AG04450 (cell line): ENCODE results near the gene NPTX2. TPM values are rescaled to one million over a fixed set of nuclear protein-coding genes. Genes with fewer than 3 reads are reported as not detected.

ENCODE experiments used
- CTCF ChIA-PET: fragments of 300-600, 350-600 bp; formaldehyde crosslinking; extraction: SDS; loops from one replicate; lab custom pipeline; 2022; ENCODE audit warnings: antibody characterized with exemption, inconsistent platforms; lab: Charles Lee
- POLR2A ChIA-PET: fragments of 350-600 bp; formaldehyde crosslinking; extraction: SDS; loops from one replicate; lab custom pipeline; 2021; ENCODE audit warnings: antibody characterized with exemption, inconsistent platforms; lab: Yijun Ruan, JAX
- DNase-seq: peaks from one replicate; pipeline ENCODE4 v3.0.0-alpha.2; 2011; ENCODE audit warnings: low read depth, low spot score
- H3K27ac ChIP-seq: one replicate; pipeline ENCODE4 v1.5.1; 2012; ENCODE audit warnings: low read depth, low read length, control low read depth
- H3K27me3 ChIP-seq: one replicate; pipeline ENCODE4 v1.6.0; 2012; ENCODE audit warnings: low read length; ENCODE audit not compliant: control insufficient read depth, insufficient read depth
- H3K4me3 ChIP-seq: 2 replicates; pipeline ENCODE4 v1.5.1; 2011; ENCODE audit warnings: mild to moderate bottlenecking, low read depth, low read length, control low read depth
- H3K9me3 ChIP-seq: 2 replicates; pipeline ENCODE4 v1.5.1; 2012; ENCODE audit warnings: low read length; ENCODE audit not compliant: control insufficient read depth, insufficient read depth
- polyA plus RNA-seq: library from polyadenylated mRNA; depleted of rRNA; stranded (reverse); fragments of >200 nt; gene quantifications from 2 replicates; pipeline ENCODE4 v1.2.3, GENCODE V29; 2011
- TF ChIP-seq, protein P1 (sequence below): IDR thresholded peaks from 2 replicates; pipeline ENCODE4 v1.5.1; 2011; ENCODE audit warnings: low read depth, low read length, control low read depth, inconsistent platforms

Gene NPTX2
- polyA plus RNA-seq, 1 experiment, result 0.02 TPM

DNA sequence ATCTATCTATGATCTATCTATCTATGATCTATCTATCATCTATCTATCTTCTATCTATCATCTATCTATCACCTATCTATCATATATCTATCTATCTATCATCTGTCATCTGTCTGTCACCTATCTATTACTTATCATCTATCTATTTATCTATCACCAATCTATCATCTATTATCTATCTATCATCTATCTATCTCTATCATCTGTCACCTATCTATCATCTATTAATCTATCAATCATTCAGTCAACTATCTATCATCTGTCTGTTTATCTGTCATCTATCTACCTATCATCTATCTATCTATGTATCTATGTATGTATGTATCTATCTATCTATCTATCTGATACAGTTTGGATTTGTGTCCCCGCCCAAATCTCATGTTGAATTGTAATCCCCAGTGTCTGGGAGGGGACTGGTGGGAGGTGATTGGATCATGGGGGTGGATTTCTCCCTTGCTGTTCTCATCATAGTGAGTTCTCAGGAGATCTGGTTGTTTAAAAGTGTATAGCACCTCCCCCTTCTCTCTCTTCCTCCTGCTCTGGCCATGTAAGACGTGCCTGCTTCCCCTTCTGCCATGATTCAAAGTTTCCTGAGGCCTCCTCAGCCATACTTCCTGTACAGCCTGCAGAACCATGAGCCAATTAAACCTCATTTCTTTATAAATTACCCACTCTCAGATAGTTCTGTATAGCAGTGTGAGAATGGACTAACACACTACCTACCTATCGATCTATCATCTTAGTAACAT, 37.6 kb downstream of the NPTX2 start:
- H3K4me3 ChIP-seq, result no peak overlapping the region
- H3K27ac ChIP-seq, result no peak overlapping the region
- POLR2A ChIA-PET, result no interaction called here
- no peaks in the 10 kb centered on the region for H3K27me3 ChIP-seq
- DNase-seq, result no peak
- TF ChIP-seq, protein P1, sequence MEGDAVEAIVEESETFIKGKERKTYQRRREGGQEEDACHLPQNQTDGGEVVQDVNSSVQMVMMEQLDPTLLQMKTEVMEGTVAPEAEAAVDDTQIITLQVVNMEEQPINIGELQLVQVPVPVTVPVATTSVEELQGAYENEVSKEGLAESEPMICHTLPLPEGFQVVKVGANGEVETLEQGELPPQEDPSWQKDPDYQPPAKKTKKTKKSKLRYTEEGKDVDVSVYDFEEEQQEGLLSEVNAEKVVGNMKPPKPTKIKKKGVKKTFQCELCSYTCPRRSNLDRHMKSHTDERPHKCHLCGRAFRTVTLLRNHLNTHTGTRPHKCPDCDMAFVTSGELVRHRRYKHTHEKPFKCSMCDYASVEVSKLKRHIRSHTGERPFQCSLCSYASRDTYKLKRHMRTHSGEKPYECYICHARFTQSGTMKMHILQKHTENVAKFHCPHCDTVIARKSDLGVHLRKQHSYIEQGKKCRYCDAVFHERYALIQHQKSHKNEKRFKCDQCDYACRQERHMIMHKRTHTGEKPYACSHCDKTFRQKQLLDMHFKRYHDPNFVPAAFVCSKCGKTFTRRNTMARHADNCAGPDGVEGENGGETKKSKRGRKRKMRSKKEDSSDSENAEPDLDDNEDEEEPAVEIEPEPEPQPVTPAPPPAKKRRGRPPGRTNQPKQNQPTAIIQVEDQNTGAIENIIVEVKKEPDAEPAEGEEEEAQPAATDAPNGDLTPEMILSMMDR, result no peak
- H3K9me3 ChIP-seq, result peaks cover 40% of the 10 kb centered on the region
- CTCF ChIA-PET, result no interaction called here

DNA sequence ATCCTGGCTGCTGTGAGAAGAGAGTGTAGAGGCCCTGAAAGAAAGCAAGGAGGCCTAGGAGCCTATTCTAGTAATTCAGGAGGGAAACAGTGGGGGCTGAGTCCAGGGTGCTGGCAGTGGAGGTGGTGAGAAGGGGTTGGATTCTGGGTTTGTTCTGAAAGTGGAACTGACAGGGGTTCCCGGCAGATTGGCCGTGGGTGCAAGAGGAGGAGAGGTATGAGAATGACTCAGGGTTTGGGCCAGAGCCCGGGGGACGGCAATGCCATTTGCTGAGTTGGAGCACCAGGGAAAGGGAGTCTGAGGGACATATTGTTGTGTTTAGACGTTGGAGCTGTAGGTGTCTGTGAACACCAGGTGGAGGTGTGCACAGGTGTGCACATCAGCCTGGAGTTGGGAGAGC, 38.5 kb downstream of the NPTX2 start:
- ChIA-PET CTCF (no interaction called here), POLR2A (no interaction called here)
- no peak for DNase-seq
- Histone ChIP-seq H3K9me3 (peaks cover 40% of the 10 kb centered on the region), H3K27ac (no peak overlapping the region), H3K4me3 (no peak overlapping the region), H3K27me3 (no peaks in the 10 kb centered on the region)
- TF ChIP-seq, protein P1, result no peak

DNA sequence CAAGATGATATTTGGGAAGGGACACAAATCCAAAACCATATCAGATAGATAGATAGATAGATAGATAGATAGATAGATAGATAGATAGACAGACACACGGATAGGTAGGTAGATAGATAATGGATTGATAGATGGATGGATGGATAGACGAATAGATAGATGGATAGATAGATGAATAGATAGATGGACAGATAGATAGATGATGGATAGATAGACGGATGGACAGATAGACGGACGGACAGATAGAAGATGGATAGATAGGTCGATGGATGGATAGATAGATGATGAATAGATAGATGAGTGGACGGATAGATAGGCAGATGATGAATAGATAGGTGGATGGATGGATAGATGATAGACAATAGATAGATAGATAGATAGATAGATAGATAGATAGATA, 39.8 kb downstream of the NPTX2 start:
- ChIA-PET CTCF (no interaction called here), POLR2A (no interaction called here)
- no peak overlapping the region for H3K27ac ChIP-seq
- peaks cover 39% of the 10 kb centered on the region for H3K9me3 ChIP-seq
- no peak for DNase-seq
- TF ChIP-seq, protein P1, result no peak
- H3K4me3 ChIP-seq, result no peak overlapping the region
- no peaks in the 10 kb centered on the region for H3K27me3 ChIP-seq

DNA sequence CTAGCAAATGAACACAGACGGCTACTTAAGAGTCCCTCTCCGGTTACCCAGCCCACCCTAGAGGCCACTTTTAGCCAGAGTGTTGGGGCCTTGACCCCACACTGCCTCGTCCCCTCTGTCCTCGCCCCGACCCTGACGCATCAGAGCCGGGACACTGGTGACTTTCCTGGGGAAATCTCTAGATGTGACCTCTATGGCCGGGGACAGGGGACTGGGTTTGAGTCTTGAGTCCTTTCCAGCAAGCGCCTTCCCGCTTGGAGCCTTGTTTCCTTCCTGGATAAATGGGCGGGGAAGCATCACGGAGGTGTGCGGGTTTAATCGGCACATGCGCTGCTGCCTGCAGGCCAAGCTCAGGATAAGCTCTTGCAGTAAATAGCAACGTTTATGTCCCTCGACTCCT, 40.7 kb downstream of the NPTX2 start:
- Histone ChIP-seq H3K9me3 (peaks cover 46% of the 10 kb centered on the region), H3K4me3 (no peak overlapping the region), H3K27ac (no peak overlapping the region), H3K27me3 (no peaks in the 10 kb centered on the region)
- TF ChIP-seq, protein P1, result no peak
- no peak for DNase-seq
- ChIA-PET CTCF (no interaction called here), POLR2A (no interaction called here)

DNA sequence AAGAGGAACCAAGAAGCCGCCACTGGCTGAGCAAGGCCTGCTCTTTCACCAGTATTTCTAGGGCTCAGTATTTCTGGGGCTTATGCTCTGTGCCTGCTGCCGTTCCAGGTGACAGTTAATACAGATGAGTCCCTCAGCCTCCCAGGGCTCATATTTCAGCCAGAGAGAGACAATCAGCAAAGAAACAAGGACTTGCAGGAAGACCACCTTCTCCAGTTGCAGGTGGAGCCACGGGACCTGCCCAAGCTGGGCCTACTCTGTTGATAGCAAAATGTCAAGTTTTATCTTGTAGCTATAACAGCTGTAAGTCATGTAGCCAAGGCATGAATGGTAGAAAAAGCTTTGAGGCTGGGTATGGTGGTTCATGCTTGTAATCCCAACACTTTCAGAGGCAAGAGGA, 42.7 kb downstream of the NPTX2 start:
- ChIA-PET CTCF (no interaction called here), POLR2A (no interaction called here)
- DNase-seq, result no peak
- Histone ChIP-seq H3K9me3 (peaks cover 55% of the 10 kb centered on the region), H3K27me3 (no peaks in the 10 kb centered on the region), H3K4me3 (no peak overlapping the region), H3K27ac (no peak overlapping the region)
- TF ChIP-seq, protein P1, result no peak
